ENCODE results near the gene SQSTM1.

- TF ChIP-seq POLR2A (IDR thresholded peaks at IDR 0.05) (no peak), CTCF (IDR thresholded peaks at IDR 0.05) (no peak)
These were observed 16.6 kb downstream of the SQSTM1 start for GRCh38 chr5:179837076-179838011.

Measured in body of pancreas (tissue), 4 donors.